OCI-LY1 (cell line): ENCODE results near the gene HEBP2.

Source experiments
- H2AFZ ChIP-seq: fragments of 200-600 bp; sonication (generic), shearing (Covaris generic); 2 replicates; pipeline ENCODE4 v1.6.0; 2014; ENCODE audit warnings: antibody characterized with exemption, mild to moderate bottlenecking, low read length
- H3F3A ChIP-seq: fragments of 200-600 bp; sonication (generic), shearing (Covaris generic); 2 replicates; pipeline ENCODE4 v1.6.0; 2014; ENCODE audit warnings: mild to moderate bottlenecking, antibody characterized with exemption, low read length, moderate library complexity; ENCODE audit not compliant: insufficient read depth
- H3K27ac ChIP-seq: fragments of 200-600 bp; sonication (generic); 2 replicates; pipeline ENCODE4 v1.5.1; 2014; ENCODE audit warnings: low read length, mixed run types, mild to moderate bottlenecking, low read depth; ENCODE audit not compliant: poor library complexity, severe bottlenecking
- H3K27me3 ChIP-seq: fragments of 200-600 bp; sonication (generic); 2 replicates; pipeline ENCODE4 v1.6.0; 2014; ENCODE audit warnings: antibody characterized with exemption, mild to moderate bottlenecking, low read length, moderate library complexity; ENCODE audit not compliant: insufficient read depth
- H3K36me3 ChIP-seq: fragments of 200-600 bp; sonication (generic); 2 replicates; pipeline ENCODE4 v1.6.1; 2014; ENCODE audit warnings: mild to moderate bottlenecking, antibody characterized with exemption, low read length, moderate library complexity, mixed read lengths; ENCODE audit not compliant: insufficient read depth
- H3K4me1 ChIP-seq: fragments of 200-600 bp; sonication (generic); 2 replicates; pipeline ENCODE4 v1.5.1; 2014; ENCODE audit warnings: mild to moderate bottlenecking, low read length, moderate library complexity; ENCODE audit not compliant: insufficient read depth, severe bottlenecking
- H3K4me2 ChIP-seq: fragments of 200-600 bp; sonication (generic), shearing (Covaris generic); 2 replicates; pipeline ENCODE4 v1.6.1; 2014; ENCODE audit warnings: low read length
- H3K4me3 ChIP-seq: fragments of 200-600 bp; sonication (generic); 2 replicates; pipeline ENCODE4 v1.5.1; 2014; ENCODE audit warnings: low read length, low read depth, mild to moderate bottlenecking, mixed read lengths; ENCODE audit not compliant: poor library complexity, severe bottlenecking
- H3K79me2 ChIP-seq: fragments of 200-600 bp; shearing (Covaris generic); 2 replicates; pipeline ENCODE4 v1.6.1; 2016; ENCODE audit warnings: mixed run types, low read length, mixed read lengths; ENCODE audit not compliant: insufficient read depth
- H3K9ac ChIP-seq: fragments of 200-600 bp; sonication (generic), shearing (Covaris generic); 2 replicates; pipeline ENCODE4 v1.6.1; 2014; ENCODE audit warnings: mild to moderate bottlenecking, low read length, mixed read lengths
- H3K9me2 ChIP-seq: fragments of 200-600 bp; sonication (generic), shearing (Covaris generic); 2 replicates; pipeline ENCODE4 v1.6.1; 2014; ENCODE audit warnings: low read depth, mild to moderate bottlenecking, low read length, mixed read lengths
- H3K9me3 ChIP-seq: fragments of 200-600 bp; shearing (Covaris generic); 2 replicates; pipeline ENCODE4 v1.6.1; 2014; ENCODE audit warnings: low read length, mixed read lengths
- H4K20me1 ChIP-seq: fragments of 200-600 bp; sonication (generic), shearing (Covaris generic); 2 replicates; pipeline ENCODE4 v1.6.0; 2016; ENCODE audit warnings: mild to moderate bottlenecking, low read length; ENCODE audit not compliant: insufficient read depth
- CTCF ChIP-seq: fragments of 200-600 bp; sonication (generic), shearing (Covaris generic); IDR thresholded peaks from 2 replicates; pipeline ENCODE4 v1.5.1; 2017; ENCODE audit warnings: mild to moderate bottlenecking, antibody characterized with exemption, low read length, moderate library complexity, mixed read lengths
- EZH2 ChIP-seq: fragments of 200-600 bp; sonication (generic), shearing (Covaris generic); IDR thresholded peaks from 2 replicates; pipeline ENCODE4 v1.8.0; 2017; ENCODE audit warnings: borderline replicate concordance, mixed run types, mild to moderate bottlenecking, antibody characterized with exemption, low read length, moderate library complexity, mixed read lengths

HEBP2 gene

GRCh38 chr6:138432063-138432356 is 28.0 kb downstream of the HEBP2 start:
- H3K27me3 ChIP-seq: no peaks in the 10 kb centered on the region
- H3K4me2 ChIP-seq: no peak overlapping the region
- no peaks in the 10 kb centered on the region for H3K36me3 ChIP-seq

GRCh38 chr6:138434096-138434495 is 30.1 kb downstream of the HEBP2 start:
- Histone ChIP-seq H3K4me1 (no peaks in the 10 kb centered on the region), H3K36me3 (no peaks in the 10 kb centered on the region), H3K9ac (no peak overlapping the region), H3K4me2 (no peak overlapping the region), H3K4me3 (no peak overlapping the region), H2AFZ (no peak overlapping the region), H3F3A (no peaks in the 10 kb centered on the region), H3K27me3 (no peaks in the 10 kb centered on the region), H4K20me1 (no peaks in the 10 kb centered on the region), H3K27ac (no peak overlapping the region), H3K79me2 (no peaks in the 10 kb centered on the region), H3K9me2 (no peaks in the 10 kb centered on the region), H3K9me3 (no peaks in the 10 kb centered on the region)
- no peak for TF ChIP-seq EZH2
- TF ChIP-seq CTCF: no peak

More at GRCh38 chr6:138432063-138432356, 28.0 kb downstream of the HEBP2 start:
- Histone ChIP-seq H3K27ac (no peak overlapping the region), H2AFZ (no peak overlapping the region), H3K4me1 (no peaks in the 10 kb centered on the region), H3K79me2 (no peaks in the 10 kb centered on the region), H3K9me2 (no peaks in the 10 kb centered on the region), H3F3A (no peaks in the 10 kb centered on the region), H3K9me3 (no peaks in the 10 kb centered on the region), H3K4me3 (no peak overlapping the region), H4K20me1 (no peaks in the 10 kb centered on the region), H3K9ac (no peak overlapping the region)
- TF ChIP-seq CTCF (no peak), EZH2 (no peak)

DNA sequence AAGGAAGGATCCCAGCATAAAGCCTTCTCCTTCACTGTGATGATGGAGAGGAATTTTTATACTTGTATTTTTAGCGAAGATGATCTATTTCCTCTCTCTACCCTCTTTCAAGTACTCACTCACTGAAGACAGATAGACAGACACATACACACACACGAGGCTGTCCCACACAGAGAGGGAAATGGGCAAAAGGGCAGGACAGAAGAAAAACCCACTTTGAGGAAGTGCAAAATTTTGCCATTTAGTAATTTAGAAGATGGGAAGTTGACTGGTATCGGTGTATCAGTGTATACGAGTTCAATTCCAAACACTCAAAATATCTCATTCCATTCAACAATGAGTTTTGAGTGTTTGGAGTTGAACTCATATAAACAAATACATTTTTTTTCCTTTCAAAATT is 30.9 kb downstream of the HEBP2 start:
- Histone ChIP-seq H3F3A (no peaks in the 10 kb centered on the region), H3K4me1 (no peaks in the 10 kb centered on the region), H4K20me1 (no peaks in the 10 kb centered on the region), H3K4me3 (no peak overlapping the region), H3K79me2 (no peaks in the 10 kb centered on the region), H3K27me3 (peaks cover 5% of the 10 kb centered on the region; the same call in 1 of the 2 replicates), H2AFZ (no peak overlapping the region), H3K4me2 (no peak overlapping the region), H3K27ac (no peak overlapping the region), H3K9ac (no peak overlapping the region), H3K9me2 (no peaks in the 10 kb centered on the region), H3K9me3 (no peaks in the 10 kb centered on the region), H3K36me3 (no peaks in the 10 kb centered on the region)
- TF ChIP-seq EZH2: no peak
- TF ChIP-seq CTCF: no peak
